Activated naive CD4-positive, alpha-beta T cell treated with anti-CD3 and anti-CD28 coated beads, Interleukin-2, amount 50 U/mL, for 72 hours (primary cell): Measurements from ENCODE around the gene CFAP73. TPM values are rescaled to one million over a fixed set of nuclear protein-coding genes. Genes with fewer than 3 reads are reported as not detected.
"Not testable (repeated sequence)": the region's sequence is repeated elsewhere in the genome, so short reads cannot be mapped to it uniquely, and the experiment has no call there.

Experiments used
- ATAC-seq, 2 donors: fragments of 150-1000 bp; cut with Tn5 transposase; 2 replicates each; pipeline ENCODE4 v1.10.0; 2021; ENCODE audit warnings: mild to moderate bottlenecking in 2 of 2, moderate library complexity in 2 of 2
- DNase-seq, 2 donors: peaks; one replicate each; pipeline ENCODE4 v3.0.0; 2021 to 2022; ENCODE audit warnings: low spot score in 2 of 2
- H3K27ac Mint-ChIP-seq, 2 donors: one replicate each; pipeline ENCODE4 v1.8.0; 2022; ENCODE audit warnings: mild to moderate bottlenecking in 2 of 2, mixed read lengths in 2 of 2
- H3K36me3 Mint-ChIP-seq, 2 donors: one replicate each; pipeline ENCODE4 v1.8.0; 2022; ENCODE audit warnings: mixed read lengths in 2 of 2
- H3K9me3 Mint-ChIP-seq, 2 donors: one replicate each; pipeline ENCODE4 v1.8.0; 2022; ENCODE audit warnings: mixed read lengths in 2 of 2
- total RNA-seq, 2 donors: library from RNA; stranded (reverse); gene quantifications; one replicate each; pipeline ENCODE4 v1.2.3, GENCODE V29; 2022

The CFAP73 gene
- total RNA-seq, 2 donors from 2014 or later, result 0.45 to 0.98 TPM

GRCh38 chr12:113206802-113207201, 57.3 kb downstream of the CFAP73 start:
- peak overlapping the region in 1 of 2 donors; percentile 48 for H3K27ac Mint-ChIP-seq
- H3K36me3 Mint-ChIP-seq, result peaks cover 4 to 21% of the 10 kb centered on the region in 2 donors
- not testable (repeated sequence) for DNase-seq, ATAC-seq, H3K9me3 Mint-ChIP-seq

- Mint-ChIP-seq H3K27ac (peak overlapping the region; percentile 3 to 91), H3K9me3 (peaks cover 0 to 10% of the 10 kb centered on the region in 2 donors), H3K36me3 (peaks cover 4 to 21% of the 10 kb centered on the region in 2 donors)
- no peak for DNase-seq
- ATAC-seq, result peak in 1 of 2 donors; percentile 27
These were observed 58.1 kb downstream of the CFAP73 start for GRCh38 chr12:113207613-113208040.

- H3K36me3 Mint-ChIP-seq, result peaks cover 4 to 21% of the 10 kb centered on the region in 2 donors
- ATAC-seq (peak; percentile 87 to 90), DNase-seq (peak; percentile 60 to 89)
- peak overlapping the region; percentile 91 to 96 for H3K27ac Mint-ChIP-seq
- peaks cover 0 to 10% of the 10 kb centered on the region in 2 donors for H3K9me3 Mint-ChIP-seq
These were observed 58.8 kb downstream of the CFAP73 start for GRCh38 chr12:113208041-113208934.

Other genes with a start within 250 kb of the CFAP73 start
- gene OAS1, start 242.8 kb upstream of the CFAP73 start, total RNA-seq, result 10 to 100 TPM; 17.8 to 85.9 TPM
- 10 to 100 TPM; 21.8 to 76.6 TPM for gene OAS3, start 211.2 kb upstream of the CFAP73 start, total RNA-seq
- gene OAS2, start 171.2 kb upstream of the CFAP73 start, total RNA-seq, result 100 to 1,000 TPM in 1 of 2 donors, 10 to 100 TPM in 1; 56.6 to 199 TPM
- 10 to 100 TPM in 1 of 2 donors, 1 to 10 TPM in 1; 9.8 to 17.3 TPM for gene DTX1, start 93.0 kb upstream of the CFAP73 start, total RNA-seq
- gene RASAL1, start 14.0 kb upstream of the CFAP73 start, total RNA-seq, result 10 to 100 TPM in 1 of 2 donors, 1 to 10 TPM in 1; 9.8 to 15.1 TPM
- 10 to 100 TPM; 77.3 to 96.2 TPM for gene DDX54, start 35.8 kb downstream of the CFAP73 start, total RNA-seq
- 10 to 100 TPM; 15.8 to 26.3 TPM for gene RITA1, start 36.0 kb downstream of the CFAP73 start, total RNA-seq
- 100 to 1,000 TPM in 1 of 2 donors, 10 to 100 TPM in 1; 54.7 to 111 TPM for gene TPCN1, start 71.7 kb downstream of the CFAP73 start, total RNA-seq
- gene SLC8B1, start 185.4 kb downstream of the CFAP73 start, total RNA-seq, result 10 to 100 TPM; 24.2 to 28.5 TPM
- gene PLBD2, start 208.9 kb downstream of the CFAP73 start, total RNA-seq, result 10 to 100 TPM; 14.7 to 14.9 TPM